WTC11 (cell line): Measurements from ENCODE around the gene ZMIZ1.

Experiments used
- CBFB ChIP-seq: sonication (generic); formaldehyde crosslinking; IDR thresholded peaks from 2 replicates; pipeline ENCODE4 v1.8.1; 2022; ENCODE audit warnings: mild to moderate bottlenecking, low read depth, missing genetic modification reagents
- ESRRA ChIP-seq: sonication (generic); formaldehyde crosslinking; IDR thresholded peaks from 2 replicates; pipeline ENCODE4 v1.8.1; 2022; ENCODE audit warnings: mild to moderate bottlenecking, missing genetic modification reagents, borderline replicate concordance
- IRF2 ChIP-seq: sonication (generic); formaldehyde crosslinking; IDR thresholded peaks from 2 replicates; pipeline ENCODE4 v1.8.0; 2022; ENCODE audit warnings: low read depth, missing genetic modification reagents, borderline replicate concordance
- NFYB ChIP-seq: sonication (generic); formaldehyde crosslinking; conservative IDR thresholded peaks from 2 replicates; pipeline ENCODE4 v1.8.0; 2022; ENCODE audit warnings: low read depth, missing genetic modification reagents
- NR1H2 ChIP-seq: sonication (generic); formaldehyde crosslinking; IDR thresholded peaks from 2 replicates; pipeline ENCODE4 v1.9.0; 2021; ENCODE audit warnings: mild to moderate bottlenecking, moderate library complexity, missing genetic modification reagents
- SP1 ChIP-seq: sonication (generic); formaldehyde crosslinking; conservative IDR thresholded peaks from 2 replicates; pipeline ENCODE4 v1.8.1; 2022; ENCODE audit warnings: missing genetic modification reagents
- ZNF263 ChIP-seq: sonication (generic); formaldehyde crosslinking; IDR thresholded peaks from 2 replicates; pipeline ENCODE4 v1.8.1; 2022; ENCODE audit warnings: low read depth, mild to moderate bottlenecking, moderate library complexity, missing genetic modification reagents
- TF ChIP-seq, protein P1 (sequence below): fragments of 200-600 bp; IDR thresholded peaks from 2 replicates; pipeline ENCODE4 v1.8.0; 2022; ENCODE audit warnings: antibody characterized with exemption
- TF ChIP-seq, protein P2 (sequence below): sonication (generic); formaldehyde crosslinking; IDR thresholded peaks from 2 replicates; pipeline ENCODE4 v1.8.0; 2022; ENCODE audit warnings: mild to moderate bottlenecking, missing genetic modification reagents
- TF ChIP-seq, protein P3 (sequence below): sonication (generic); formaldehyde crosslinking; conservative IDR thresholded peaks from 2 replicates; pipeline ENCODE4 v1.8.1; 2022; ENCODE audit warnings: mild to moderate bottlenecking, missing genetic modification reagents
- TF ChIP-seq, protein P4 (sequence below): sonication (generic); formaldehyde crosslinking; IDR thresholded peaks from 2 replicates; pipeline ENCODE4 v1.8.1; 2023; ENCODE audit warnings: mild to moderate bottlenecking, missing genetic modification reagents, moderate library complexity
- TF ChIP-seq, protein P5 (sequence below): sonication (generic); formaldehyde crosslinking; IDR thresholded peaks from 2 replicates; pipeline ENCODE4 v1.8.0; 2022; ENCODE audit warnings: mild to moderate bottlenecking, missing genetic modification reagents

DNA sequence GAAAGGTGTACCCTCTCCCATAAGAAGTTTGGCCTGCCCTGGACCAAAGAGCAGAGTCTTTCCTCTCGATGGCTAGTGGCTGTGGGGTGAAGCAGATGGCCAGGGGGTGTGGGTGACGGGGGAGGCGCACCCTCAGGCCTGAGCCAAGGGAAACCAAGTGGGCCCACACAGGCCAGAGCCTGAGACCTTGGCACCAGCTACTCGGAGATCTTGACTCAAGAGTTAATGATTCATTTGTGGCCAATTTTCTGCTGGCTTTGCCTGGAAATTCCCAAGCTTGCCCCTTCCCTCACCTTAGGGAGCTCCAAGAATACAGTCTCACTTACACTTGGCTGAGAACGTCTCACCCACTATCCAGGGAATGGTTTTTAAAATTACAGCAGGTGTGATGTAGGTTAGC lies 42.7 kb downstream of the ZMIZ1 start:
- TF ChIP-seq, protein P1, sequence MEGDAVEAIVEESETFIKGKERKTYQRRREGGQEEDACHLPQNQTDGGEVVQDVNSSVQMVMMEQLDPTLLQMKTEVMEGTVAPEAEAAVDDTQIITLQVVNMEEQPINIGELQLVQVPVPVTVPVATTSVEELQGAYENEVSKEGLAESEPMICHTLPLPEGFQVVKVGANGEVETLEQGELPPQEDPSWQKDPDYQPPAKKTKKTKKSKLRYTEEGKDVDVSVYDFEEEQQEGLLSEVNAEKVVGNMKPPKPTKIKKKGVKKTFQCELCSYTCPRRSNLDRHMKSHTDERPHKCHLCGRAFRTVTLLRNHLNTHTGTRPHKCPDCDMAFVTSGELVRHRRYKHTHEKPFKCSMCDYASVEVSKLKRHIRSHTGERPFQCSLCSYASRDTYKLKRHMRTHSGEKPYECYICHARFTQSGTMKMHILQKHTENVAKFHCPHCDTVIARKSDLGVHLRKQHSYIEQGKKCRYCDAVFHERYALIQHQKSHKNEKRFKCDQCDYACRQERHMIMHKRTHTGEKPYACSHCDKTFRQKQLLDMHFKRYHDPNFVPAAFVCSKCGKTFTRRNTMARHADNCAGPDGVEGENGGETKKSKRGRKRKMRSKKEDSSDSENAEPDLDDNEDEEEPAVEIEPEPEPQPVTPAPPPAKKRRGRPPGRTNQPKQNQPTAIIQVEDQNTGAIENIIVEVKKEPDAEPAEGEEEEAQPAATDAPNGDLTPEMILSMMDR = no peak
- TF ChIP-seq ZNF263 (CRISPR knock-in tag) = no peak
- TF ChIP-seq NR1H2 = no peak
- TF ChIP-seq CBFB = no peak
- TF ChIP-seq, protein P2, sequence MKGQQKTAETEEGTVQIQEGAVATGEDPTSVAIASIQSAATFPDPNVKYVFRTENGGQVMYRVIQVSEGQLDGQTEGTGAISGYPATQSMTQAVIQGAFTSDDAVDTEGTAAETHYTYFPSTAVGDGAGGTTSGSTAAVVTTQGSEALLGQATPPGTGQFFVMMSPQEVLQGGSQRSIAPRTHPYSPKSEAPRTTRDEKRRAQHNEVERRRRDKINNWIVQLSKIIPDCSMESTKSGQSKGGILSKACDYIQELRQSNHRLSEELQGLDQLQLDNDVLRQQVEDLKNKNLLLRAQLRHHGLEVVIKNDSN = no peak
- TF ChIP-seq, protein P3, sequence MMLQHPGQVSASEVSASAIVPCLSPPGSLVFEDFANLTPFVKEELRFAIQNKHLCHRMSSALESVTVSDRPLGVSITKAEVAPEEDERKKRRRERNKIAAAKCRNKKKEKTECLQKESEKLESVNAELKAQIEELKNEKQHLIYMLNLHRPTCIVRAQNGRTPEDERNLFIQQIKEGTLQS (CRISPR knock-in tag) = no peak
- TF ChIP-seq, protein P4, sequence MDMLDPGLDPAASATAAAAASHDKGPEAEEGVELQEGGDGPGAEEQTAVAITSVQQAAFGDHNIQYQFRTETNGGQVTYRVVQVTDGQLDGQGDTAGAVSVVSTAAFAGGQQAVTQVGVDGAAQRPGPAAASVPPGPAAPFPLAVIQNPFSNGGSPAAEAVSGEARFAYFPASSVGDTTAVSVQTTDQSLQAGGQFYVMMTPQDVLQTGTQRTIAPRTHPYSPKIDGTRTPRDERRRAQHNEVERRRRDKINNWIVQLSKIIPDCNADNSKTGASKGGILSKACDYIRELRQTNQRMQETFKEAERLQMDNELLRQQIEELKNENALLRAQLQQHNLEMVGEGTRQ (CRISPR knock-in tag) = no peak
- TF ChIP-seq SP1 (CRISPR knock-in tag) = no peak
- TF ChIP-seq IRF2 (CRISPR knock-in tag) = no peak
- no peak for TF ChIP-seq NFYB (CRISPR knock-in tag)
- TF ChIP-seq, protein P5, sequence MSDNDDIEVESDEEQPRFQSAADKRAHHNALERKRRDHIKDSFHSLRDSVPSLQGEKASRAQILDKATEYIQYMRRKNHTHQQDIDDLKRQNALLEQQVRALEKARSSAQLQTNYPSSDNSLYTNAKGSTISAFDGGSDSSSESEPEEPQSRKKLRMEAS (CRISPR knock-in tag) = no peak
- TF ChIP-seq ESRRA = no peak
